ENCODE data around the gene NFKB2.

Gene NFKB2

DNA sequence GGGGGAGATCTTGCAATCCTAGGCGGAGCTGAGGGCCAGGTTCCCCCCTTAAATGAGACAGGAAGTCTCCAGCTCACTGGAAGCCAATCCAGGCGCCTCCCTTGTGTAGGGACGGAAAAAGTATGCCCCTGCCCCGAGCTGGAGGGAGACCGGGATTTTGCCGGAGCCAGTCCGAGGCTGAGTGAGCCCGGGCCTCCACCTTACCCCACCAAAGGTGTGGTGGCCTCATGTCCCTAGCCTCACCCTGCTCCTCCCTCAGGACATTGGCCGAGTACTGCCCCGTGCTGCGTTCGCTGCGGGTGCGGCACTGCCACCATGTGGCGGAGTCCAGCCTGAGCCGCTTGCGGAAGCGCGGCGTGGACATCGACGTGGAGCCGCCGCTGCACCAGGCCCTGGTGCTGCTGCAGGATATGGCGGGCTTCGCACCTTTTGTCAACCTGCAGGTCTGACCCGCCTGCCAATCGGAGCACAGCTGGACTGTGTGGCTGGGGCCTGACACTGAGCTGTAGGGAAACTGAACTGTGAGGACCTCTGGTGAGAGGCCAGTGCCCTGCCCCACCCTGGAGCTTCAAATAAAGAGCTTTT lies 27.1 kb downstream of the NFKB2 start:
- H3K27ac ChIP-seq (ENCODE audit: low read depth, low read length) = peak overlapping the region; percentile 79; the same call in 1 of the 2 replicates
- no peaks in the 10 kb centered on the region for H3K9me3 ChIP-seq (ENCODE audit: insufficient read depth, low read length)
- no peaks in the 10 kb centered on the region for H3K9me2 ChIP-seq (replicated peaks; ENCODE audit: insufficient read depth, low read length)
- H3K27me3 ChIP-seq (ENCODE audit: low read length) = no peaks in the 10 kb centered on the region
- H3K9ac ChIP-seq (ENCODE audit: low read length) = peak overlapping the region; percentile 68
- no peaks in the 10 kb centered on the region for H3F3A ChIP-seq (ENCODE audit: insufficient read depth)
- no peaks in the 10 kb centered on the region for H3K36me3 ChIP-seq (ENCODE audit: low read length)
- peak overlapping the region; percentile 74 for H3K4me2 ChIP-seq (ENCODE audit: low read depth, low read length, poor library complexity, severe bottlenecking)
- H2AFZ ChIP-seq (ENCODE audit: low read depth, low read length, severe bottlenecking) = no peak overlapping the region
- no peak for TF ChIP-seq EZH2phosphoT487 (conservative IDR thresholded peaks at IDR 0.05; ENCODE audit: low read length)
- TF ChIP-seq, protein P1, sequence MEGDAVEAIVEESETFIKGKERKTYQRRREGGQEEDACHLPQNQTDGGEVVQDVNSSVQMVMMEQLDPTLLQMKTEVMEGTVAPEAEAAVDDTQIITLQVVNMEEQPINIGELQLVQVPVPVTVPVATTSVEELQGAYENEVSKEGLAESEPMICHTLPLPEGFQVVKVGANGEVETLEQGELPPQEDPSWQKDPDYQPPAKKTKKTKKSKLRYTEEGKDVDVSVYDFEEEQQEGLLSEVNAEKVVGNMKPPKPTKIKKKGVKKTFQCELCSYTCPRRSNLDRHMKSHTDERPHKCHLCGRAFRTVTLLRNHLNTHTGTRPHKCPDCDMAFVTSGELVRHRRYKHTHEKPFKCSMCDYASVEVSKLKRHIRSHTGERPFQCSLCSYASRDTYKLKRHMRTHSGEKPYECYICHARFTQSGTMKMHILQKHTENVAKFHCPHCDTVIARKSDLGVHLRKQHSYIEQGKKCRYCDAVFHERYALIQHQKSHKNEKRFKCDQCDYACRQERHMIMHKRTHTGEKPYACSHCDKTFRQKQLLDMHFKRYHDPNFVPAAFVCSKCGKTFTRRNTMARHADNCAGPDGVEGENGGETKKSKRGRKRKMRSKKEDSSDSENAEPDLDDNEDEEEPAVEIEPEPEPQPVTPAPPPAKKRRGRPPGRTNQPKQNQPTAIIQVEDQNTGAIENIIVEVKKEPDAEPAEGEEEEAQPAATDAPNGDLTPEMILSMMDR (IDR thresholded peaks at IDR 0.05; ENCODE audit: insufficient read depth, low read length, poor library complexity, severe bottlenecking) = peak; percentile 37
- H4K20me1 ChIP-seq (ENCODE audit: low read depth, low read length) = no peaks in the 10 kb centered on the region
- H3K4me3 ChIP-seq (ENCODE audit: insufficient read depth, low read length, poor library complexity, severe bottlenecking) = peak overlapping the region; percentile 82
- H3K79me2 ChIP-seq (ENCODE audit: insufficient read depth, low read length) = no peaks in the 10 kb centered on the region

DNA sequence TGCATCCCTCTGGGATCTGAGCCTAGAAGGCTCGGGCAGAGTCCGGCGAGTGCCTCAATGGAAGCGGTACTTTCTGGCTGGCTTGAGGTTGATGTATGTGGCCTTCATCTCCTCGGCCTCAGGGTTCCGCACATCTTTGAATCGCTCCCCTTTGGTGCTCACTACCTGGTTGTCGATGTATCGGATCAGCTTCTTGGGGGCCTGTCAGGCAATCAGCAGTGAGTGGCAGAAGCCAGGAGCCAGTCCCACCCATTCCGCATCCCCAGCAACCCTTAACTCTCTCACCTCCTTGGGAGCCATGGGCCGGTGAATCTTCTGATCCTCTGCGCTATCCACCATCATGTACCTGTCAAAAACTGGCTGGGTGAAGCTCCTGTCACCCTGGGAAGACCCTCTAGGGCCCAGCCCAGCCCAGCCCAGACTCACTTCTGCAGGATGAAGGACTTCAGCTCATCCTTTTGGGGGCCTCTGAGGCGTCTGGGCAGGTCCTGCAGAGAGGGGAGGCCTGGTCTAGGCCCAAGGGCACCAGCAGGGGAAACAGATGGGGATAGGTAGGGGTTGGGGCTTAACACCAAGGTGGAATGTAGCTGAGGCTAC lies 28.0 kb downstream of the NFKB2 start:
- no peak overlapping the region for H3K9ac ChIP-seq (ENCODE audit: low read length)
- TF ChIP-seq, protein P1 (IDR thresholded peaks at IDR 0.05; ENCODE audit: insufficient read depth, low read length, poor library complexity, severe bottlenecking) = no peak
- TF ChIP-seq EZH2phosphoT487 (conservative IDR thresholded peaks at IDR 0.05; ENCODE audit: low read length) = no peak
- no peak overlapping the region for H3K27ac ChIP-seq (ENCODE audit: low read depth, low read length)
- no peaks in the 10 kb centered on the region for H3K27me3 ChIP-seq (ENCODE audit: low read length)
- no peak overlapping the region for H3K4me2 ChIP-seq (ENCODE audit: low read depth, low read length, poor library complexity, severe bottlenecking)
- no peak overlapping the region for H3K4me3 ChIP-seq (ENCODE audit: insufficient read depth, low read length, poor library complexity, severe bottlenecking)
- H3F3A ChIP-seq (ENCODE audit: insufficient read depth) = no peaks in the 10 kb centered on the region
- no peaks in the 10 kb centered on the region for H3K9me2 ChIP-seq (replicated peaks; ENCODE audit: insufficient read depth, low read length)
- H2AFZ ChIP-seq (ENCODE audit: low read depth, low read length, severe bottlenecking) = no peak overlapping the region
- H4K20me1 ChIP-seq (ENCODE audit: low read depth, low read length) = no peaks in the 10 kb centered on the region
- no peaks in the 10 kb centered on the region for H3K79me2 ChIP-seq (ENCODE audit: insufficient read depth, low read length)
- no peaks in the 10 kb centered on the region for H3K9me3 ChIP-seq (ENCODE audit: insufficient read depth, low read length)
- H3K36me3 ChIP-seq (ENCODE audit: low read length) = no peaks in the 10 kb centered on the region

DNA sequence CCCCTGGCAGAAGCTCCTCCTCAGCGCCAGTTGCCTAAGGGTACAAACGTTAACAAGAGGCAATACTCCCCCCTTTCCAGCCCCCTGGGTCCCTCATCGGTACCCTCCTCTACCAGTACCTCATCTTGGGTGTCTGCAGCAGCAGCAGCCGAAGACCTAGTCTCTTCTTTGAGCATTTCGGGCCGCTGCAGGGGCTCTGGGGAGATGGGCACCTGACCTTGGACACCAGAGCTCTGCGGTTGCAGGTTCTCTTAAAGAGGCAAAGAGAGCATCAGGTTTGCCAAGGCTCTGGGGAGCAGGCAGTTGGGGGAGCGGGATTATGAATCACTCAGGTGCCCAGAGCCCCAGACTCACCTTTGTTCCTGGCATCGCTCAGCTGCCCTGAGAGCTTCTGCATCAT lies 28.6 kb downstream of the NFKB2 start:
- no peak overlapping the region for H3K27ac ChIP-seq (ENCODE audit: low read depth, low read length)
- H3K4me3 ChIP-seq (ENCODE audit: insufficient read depth, low read length, poor library complexity, severe bottlenecking) = no peak overlapping the region

More for the DNA sequence above, 28.6 kb downstream of the NFKB2 start:
- no peak overlapping the region for H2AFZ ChIP-seq (ENCODE audit: low read depth, low read length, severe bottlenecking)
- no peaks in the 10 kb centered on the region for H4K20me1 ChIP-seq (ENCODE audit: low read depth, low read length)
- no peaks in the 10 kb centered on the region for H3K79me2 ChIP-seq (ENCODE audit: insufficient read depth, low read length)
- H3K4me2 ChIP-seq (ENCODE audit: low read depth, low read length, poor library complexity, severe bottlenecking) = no peak overlapping the region
- no peak overlapping the region for H3K9ac ChIP-seq (ENCODE audit: low read length)
- H3K36me3 ChIP-seq (ENCODE audit: low read length) = no peaks in the 10 kb centered on the region
- no peaks in the 10 kb centered on the region for H3K27me3 ChIP-seq (ENCODE audit: low read length)
- TF ChIP-seq, protein P1 (IDR thresholded peaks at IDR 0.05; ENCODE audit: insufficient read depth, low read length, poor library complexity, severe bottlenecking) = no peak
- TF ChIP-seq EZH2phosphoT487 (conservative IDR thresholded peaks at IDR 0.05; ENCODE audit: low read length) = no peak
- H3K9me3 ChIP-seq (ENCODE audit: insufficient read depth, low read length) = no peaks in the 10 kb centered on the region
- H3K9me2 ChIP-seq (replicated peaks; ENCODE audit: insufficient read depth, low read length) = no peaks in the 10 kb centered on the region
- H3F3A ChIP-seq (ENCODE audit: insufficient read depth) = no peaks in the 10 kb centered on the region
